IMR-90 (cell line): ENCODE measurements around the gene NEXN. TPM values are rescaled to one million over a fixed set of nuclear protein-coding genes. Genes with fewer than 3 reads are reported as not detected.

Experiments
- ATAC-seq: fragments of 200-7000 bp; cut with Tn5 transposase; 2 replicates; pipeline ENCODE4 v1.9.1; 2020; ENCODE audit warnings: low read depth, mild to moderate bottlenecking, moderate library complexity
- BruUV-seq: library from RNA; stranded (reverse); fragments of 400-500 nt; replicated peaks from 2 replicates; lab custom pipeline; 2021; lab: Mats Ljungman, UMichigan
- CTCF ChIA-PET: fragments of 300-600 bp; formaldehyde crosslinking; extraction: SDS; loops from one replicate; lab custom pipeline; 2021; ENCODE audit warnings: antibody characterized with exemption; lab: Yijun Ruan, JAX
- POLR2A ChIA-PET: fragments of 300-600 bp; sonication (Branson Sonifier 250); formaldehyde crosslinking; loops from one replicate; lab custom pipeline; 2022; ENCODE audit warnings: antibody characterized with exemption; ENCODE audit not compliant: unreplicated experiment; lab: Charles Lee
- DNase-seq: peaks from one replicate; pipeline ENCODE4 v3.0.0; 2013
- H2AFZ ChIP-seq: replicated peaks from 2 replicates; pipeline ENCODE3; 2013; ENCODE audit warnings: low read length, mild to moderate bottlenecking; ENCODE audit not compliant: poor library complexity
- H2AK5ac ChIP-seq: 2 replicates; pipeline ENCODE4 v1.6.1; 2013; ENCODE audit warnings: low read depth, low read length, inconsistent platforms
- H2AK9ac ChIP-seq: replicated peaks from 2 replicates; pipeline ENCODE3; 2013; ENCODE audit warnings: mild to moderate bottlenecking, low read depth, low read length, moderate library complexity; ENCODE audit not compliant: poor library complexity
- H2BK120ac ChIP-seq: 2 replicates; pipeline ENCODE4 v1.6.1; 2013; ENCODE audit warnings: low read depth, low read length, inconsistent platforms
- H2BK15ac ChIP-seq: 3 replicates; pipeline ENCODE4 v1.6.1; 2013; ENCODE audit warnings: low read depth, low read length, inconsistent platforms
- H2BK20ac ChIP-seq: 2 replicates; pipeline ENCODE4 v1.6.1; 2013; ENCODE audit warnings: low read depth, mild to moderate bottlenecking, inconsistent platforms, low read length, moderate library complexity
- H2BK5ac ChIP-seq: 2 replicates; pipeline ENCODE4 v1.6.1; 2013; ENCODE audit warnings: mild to moderate bottlenecking, low read depth, low read length, inconsistent platforms; ENCODE audit not compliant: poor library complexity, severe bottlenecking
- H3K14ac ChIP-seq: replicated peaks from 2 replicates; pipeline ENCODE4 v1.6.1; 2013; ENCODE audit warnings: low read depth, low read length, inconsistent platforms
- H3K18ac ChIP-seq: 2 replicates; pipeline ENCODE4 v1.6.1; 2013; ENCODE audit warnings: low read depth, low read length, control low read depth
- H3K23ac ChIP-seq: 2 replicates; pipeline ENCODE4 v1.6.1; 2013; ENCODE audit warnings: low read depth, low read length, inconsistent platforms
- H3K27ac ChIP-seq: 2 replicates; pipeline ENCODE4 v1.5.1; 2013; ENCODE audit warnings: mild to moderate bottlenecking, control low read depth, low read length; ENCODE audit not compliant: insufficient read depth
- H3K27me3 ChIP-seq: 2 replicates; pipeline ENCODE4 v1.6.1; 2013; ENCODE audit warnings: low read length; ENCODE audit not compliant: control insufficient read depth, insufficient read depth
- H3K36me3 ChIP-seq: 2 replicates; pipeline ENCODE4 v1.6.1; 2013; ENCODE audit warnings: low read length, mixed read lengths; ENCODE audit not compliant: control insufficient read depth, insufficient read depth
- H3K4ac ChIP-seq: 2 replicates; pipeline ENCODE4 v1.6.1; 2013; ENCODE audit warnings: low read depth, low read length, inconsistent platforms
- H3K4me1 ChIP-seq: 2 replicates; pipeline ENCODE4 v1.6.1; 2013; ENCODE audit warnings: low read length, mixed read lengths; ENCODE audit not compliant: control insufficient read depth, insufficient read depth
- H3K4me2 ChIP-seq: 2 replicates; pipeline ENCODE4 v1.6.1; 2013; ENCODE audit warnings: low read depth, mild to moderate bottlenecking, control low read depth, low read length, moderate library complexity
- H3K4me3 ChIP-seq: 2 replicates; pipeline ENCODE4 v1.5.1; 2013; ENCODE audit warnings: low read depth, mild to moderate bottlenecking, control low read depth, low read length, moderate library complexity; ENCODE audit not compliant: insufficient read depth
- H3K56ac ChIP-seq: 2 replicates; pipeline ENCODE4 v1.6.1; 2013; ENCODE audit warnings: low read length, inconsistent platforms; ENCODE audit not compliant: insufficient read depth; ENCODE audit errors: extremely low read depth
- H3K79me1 ChIP-seq, 2 experiments: 2 replicates each; pipeline ENCODE4 v1.6.1; 2013; ENCODE audit warnings: low read length in 2 of 2, inconsistent platforms in 1 of 2, low read depth in 1 of 2
- H3K9ac ChIP-seq: 2 replicates; pipeline ENCODE4 v1.6.1; 2013; ENCODE audit warnings: low read depth, low read length, control low read depth
- H3K9me1 ChIP-seq: 2 replicates; pipeline ENCODE4 v1.6.1; 2013; ENCODE audit warnings: low read length, inconsistent platforms; ENCODE audit not compliant: insufficient read depth
- H3K9me3 ChIP-seq: 2 replicates; pipeline ENCODE4 v1.6.1; 2013; ENCODE audit warnings: low read length; ENCODE audit not compliant: control insufficient read depth, insufficient read depth
- H4K20me1 ChIP-seq: 2 replicates; pipeline ENCODE4 v1.6.1; 2013; ENCODE audit warnings: low read length, inconsistent platforms; ENCODE audit not compliant: insufficient read depth
- H4K5ac ChIP-seq: 2 replicates; pipeline ENCODE4 v1.6.1; 2013; ENCODE audit warnings: mild to moderate bottlenecking, low read depth, low read length, control low read depth
- H4K8ac ChIP-seq, 2 experiments: 2 replicates each; pipeline ENCODE4 v1.6.1; 2013; ENCODE audit warnings: low read depth in 2 of 2, low read length in 2 of 2, control low read depth in 1 of 2, inconsistent platforms in 1 of 2
- H4K91ac ChIP-seq: 2 replicates; pipeline ENCODE4 v1.6.1; 2013; ENCODE audit warnings: low read depth, low read length, inconsistent platforms; ENCODE audit not compliant: insufficient read depth
- BHLHE40 ChIP-seq: fragments of 150-350 bp; IDR thresholded peaks from 2 replicates; pipeline ENCODE4 v1.6.1; 2016; ENCODE audit warnings: mild to moderate bottlenecking, low read depth, low read length
- CEBPB ChIP-seq: IDR thresholded peaks from 2 replicates; pipeline ENCODE4 v1.6.1; 2012; ENCODE audit warnings: low read depth, low read length, improper control_type of control experiment
- CHD1 ChIP-seq: IDR thresholded peaks from 2 replicates; pipeline ENCODE4 v1.6.1; 2012; ENCODE audit warnings: low read depth, low read length, improper control_type of control experiment
- FOS ChIP-seq: fragments of 150-350 bp; IDR thresholded peaks from 2 replicates; pipeline ENCODE4 v1.6.1; 2016; ENCODE audit warnings: low read depth, low read length
- MAFK ChIP-seq: IDR thresholded peaks from 2 replicates; pipeline ENCODE4 v1.6.1; 2012; ENCODE audit warnings: low read depth, low read length, improper control_type of control experiment
- MAZ ChIP-seq: IDR thresholded peaks from 2 replicates; pipeline ENCODE4 v1.6.1; 2012; ENCODE audit warnings: low read depth, mild to moderate bottlenecking, low read length, improper control_type of control experiment, moderate library complexity, borderline replicate concordance
- MXI1 ChIP-seq: IDR thresholded peaks from 2 replicates; pipeline ENCODE4 v1.6.1; 2012; ENCODE audit warnings: low read depth, mild to moderate bottlenecking, low read length, moderate library complexity, borderline replicate concordance
- NFE2L2 ChIP-seq: fragments of 150-350 bp; IDR thresholded peaks from 2 replicates; pipeline ENCODE4 v1.6.1; 2016; ENCODE audit warnings: low read depth, mild to moderate bottlenecking, low read length
- POLR2A ChIP-seq: IDR thresholded peaks from 2 replicates; pipeline ENCODE4 v1.6.1; 2012; ENCODE audit warnings: mild to moderate bottlenecking, low read depth, low read length
- RAD21 ChIP-seq: IDR thresholded peaks from 2 replicates; pipeline ENCODE4 v1.6.1; 2012; ENCODE audit warnings: low read length, improper control_type of control experiment
- RCOR1 ChIP-seq: IDR thresholded peaks from 2 replicates; pipeline ENCODE4 v1.6.1; 2012; ENCODE audit warnings: mild to moderate bottlenecking, low read length, improper control_type of control experiment; ENCODE audit not compliant: insufficient replicate concordance
- RFX5 ChIP-seq: IDR thresholded peaks from 2 replicates; pipeline ENCODE4 v1.8.0; 2012; ENCODE audit warnings: low read depth, mild to moderate bottlenecking, low read length, moderate library complexity
- SMC3 ChIP-seq: fragments of 150-350 bp; IDR thresholded peaks from 2 replicates; pipeline ENCODE4 v1.6.1; 2016; ENCODE audit warnings: low read depth, mild to moderate bottlenecking, antibody characterized with exemption, low read length, moderate library complexity
- WGBS, 2 experiments: methylation state at CpG; one replicate each; pipeline versions ENCODE4 v1.1.5 to v1.1.7; 2013; ENCODE audit warnings: missing lambda C conversion rate in 2 of 2; ENCODE audit not compliant: insufficient read length in 1 of 2; ENCODE audit errors: extremely low coverage in 2 of 2; 5-methylcytosine and 5-hydroxymethylcytosine counted together
- dilution Hi-C: fragments of 300-500 bp; cut with HindIII; formaldehyde crosslinking; loops from one replicate; pipeline ENCODE4 v1.14.3; 2018; ENCODE audit warnings: low sequenced_read_pairs; ENCODE audit not compliant: unreplicated experiment
- in situ Hi-C: fragments of 300-500 bp; cut with MboI; formaldehyde crosslinking; loops from 3 replicates; pipeline ENCODE4 v1.14.3; 2019; ENCODE audit warnings: low sequenced_read_pairs, inconsistent platforms, mixed read lengths
- intact Hi-C: fragments of 100-400 bp; cut with micrococcal nuclease; formaldehyde crosslinking; loops from 2 replicates; pipeline ENCODE4 v1.10.0; 2022
- polyA plus RNA-seq, 3 experiments: library from polyadenylated mRNA; depleted of rRNA; stranded (reverse); fragments of >200 nt; gene quantifications; 2 replicates each; pipeline ENCODE4 v1.2.3, GENCODE V29; 2012; ENCODE audit warnings: low replicate concordance in 1 of 3
- total RNA-seq: library from RNA; depleted of rRNA; stranded (reverse); fragments of >200 nt; gene quantifications from 2 replicates; pipeline ENCODE4 v1.2.3, GENCODE V29; 2012
- TF ChIP-seq, protein P1 (sequence below): conservative IDR thresholded peaks from 2 replicates; pipeline ENCODE4 v1.5.1; 2012; ENCODE audit warnings: mild to moderate bottlenecking, low read depth, low read length, improper control_type of control experiment
- TF ChIP-seq, protein P2 (sequence below): fragments of 150-350 bp; IDR thresholded peaks from 2 replicates; pipeline ENCODE4 v1.6.1; 2016; ENCODE audit warnings: low read depth, mild to moderate bottlenecking, low read length, moderate library complexity, borderline replicate concordance

NEXN gene
- total and polyA plus RNA-seq, 2 of the 4 experiments (the other 2 are of a cell fraction): 5.2 to 16.1 TPM

DNA sequence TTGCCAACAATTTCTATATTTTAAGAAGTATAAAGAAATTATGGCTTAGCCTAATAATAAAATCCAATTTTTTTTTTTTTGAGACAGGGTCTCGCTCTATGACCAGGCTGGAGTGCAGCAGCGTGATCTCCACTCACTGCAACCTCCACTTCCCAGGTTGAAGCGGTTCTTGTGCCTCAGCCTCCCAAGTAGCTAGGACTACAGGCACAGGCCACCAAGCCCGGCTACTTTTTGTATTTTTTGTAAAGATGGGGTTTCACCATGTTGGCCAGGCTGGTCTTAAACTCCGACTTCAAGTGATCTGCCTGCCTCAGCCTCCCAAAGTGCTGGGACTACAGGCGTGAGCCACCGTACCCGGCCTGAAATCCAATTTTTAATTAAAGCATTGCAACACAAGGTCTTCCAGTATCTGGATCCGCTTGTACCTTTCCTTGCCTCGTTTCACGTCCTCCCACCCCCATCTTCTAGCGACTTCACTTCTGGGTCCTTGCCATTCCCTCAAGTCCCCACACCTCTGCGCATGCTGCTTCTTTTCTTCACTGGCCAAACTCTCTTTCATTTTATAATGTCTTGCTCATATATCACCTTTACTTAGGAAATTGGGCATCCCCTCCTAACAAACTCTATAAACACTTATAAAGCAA, 88.1 kb downstream of the NEXN start:
- 66% methylated on average over 9 of the region's 13 CpGs; no CpG with 5 or more reads in 1 of the 2 experiments for WGBS, 2 experiments
- dilution Hi-C loops: no loop called here
- H3K27ac ChIP-seq: no peak overlapping the region
- TF ChIP-seq MAZ: no peak
- no peak for TF ChIP-seq CEBPB
- no peak for TF ChIP-seq RAD21
- TF ChIP-seq, protein P1, sequence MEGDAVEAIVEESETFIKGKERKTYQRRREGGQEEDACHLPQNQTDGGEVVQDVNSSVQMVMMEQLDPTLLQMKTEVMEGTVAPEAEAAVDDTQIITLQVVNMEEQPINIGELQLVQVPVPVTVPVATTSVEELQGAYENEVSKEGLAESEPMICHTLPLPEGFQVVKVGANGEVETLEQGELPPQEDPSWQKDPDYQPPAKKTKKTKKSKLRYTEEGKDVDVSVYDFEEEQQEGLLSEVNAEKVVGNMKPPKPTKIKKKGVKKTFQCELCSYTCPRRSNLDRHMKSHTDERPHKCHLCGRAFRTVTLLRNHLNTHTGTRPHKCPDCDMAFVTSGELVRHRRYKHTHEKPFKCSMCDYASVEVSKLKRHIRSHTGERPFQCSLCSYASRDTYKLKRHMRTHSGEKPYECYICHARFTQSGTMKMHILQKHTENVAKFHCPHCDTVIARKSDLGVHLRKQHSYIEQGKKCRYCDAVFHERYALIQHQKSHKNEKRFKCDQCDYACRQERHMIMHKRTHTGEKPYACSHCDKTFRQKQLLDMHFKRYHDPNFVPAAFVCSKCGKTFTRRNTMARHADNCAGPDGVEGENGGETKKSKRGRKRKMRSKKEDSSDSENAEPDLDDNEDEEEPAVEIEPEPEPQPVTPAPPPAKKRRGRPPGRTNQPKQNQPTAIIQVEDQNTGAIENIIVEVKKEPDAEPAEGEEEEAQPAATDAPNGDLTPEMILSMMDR: no peak
- TF ChIP-seq CHD1: no peak
- no peak for TF ChIP-seq MXI1
- TF ChIP-seq BHLHE40: no peak
- TF ChIP-seq POLR2A: no peak
- TF ChIP-seq MAFK: no peak
- TF ChIP-seq NFE2L2: no peak
- TF ChIP-seq RCOR1: no peak
- TF ChIP-seq SMC3: no peak
- TF ChIP-seq RFX5: no peak
- no peak for TF ChIP-seq FOS
- TF ChIP-seq, protein P2, sequence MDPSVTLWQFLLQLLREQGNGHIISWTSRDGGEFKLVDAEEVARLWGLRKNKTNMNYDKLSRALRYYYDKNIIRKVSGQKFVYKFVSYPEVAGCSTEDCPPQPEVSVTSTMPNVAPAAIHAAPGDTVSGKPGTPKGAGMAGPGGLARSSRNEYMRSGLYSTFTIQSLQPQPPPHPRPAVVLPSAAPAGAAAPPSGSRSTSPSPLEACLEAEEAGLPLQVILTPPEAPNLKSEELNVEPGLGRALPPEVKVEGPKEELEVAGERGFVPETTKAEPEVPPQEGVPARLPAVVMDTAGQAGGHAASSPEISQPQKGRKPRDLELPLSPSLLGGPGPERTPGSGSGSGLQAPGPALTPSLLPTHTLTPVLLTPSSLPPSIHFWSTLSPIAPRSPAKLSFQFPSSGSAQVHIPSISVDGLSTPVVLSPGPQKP: no peak

More for the DNA sequence above, 88.1 kb downstream of the NEXN start:
- ChIA-PET CTCF (no interaction called here), POLR2A (no interaction called here)
- DNase-seq (no peak), ATAC-seq (no peak)
- H4K8ac ChIP-seq: no peak overlapping the region
- 0 out of 2 replicates have a peak overlapping the region, but pooled peaks have one; percentile 13 for H3K23ac ChIP-seq
- H3K4me3 ChIP-seq: peak overlapping the region; percentile 62; the same call in 1 of the 2 replicates
- no peak overlapping the region for H2BK15ac ChIP-seq
- BruUV-seq: no TSS peak
- H3K79me1 ChIP-seq: peaks cover 0 to 12% of the 10 kb centered on the region in 2 experiments; a peak in 2 of 4 replicates
- no peaks in the 10 kb centered on the region for H3K27me3 ChIP-seq
- no peak overlapping the region for H3K18ac ChIP-seq
- no peak overlapping the region for H4K91ac ChIP-seq
- peaks cover 9% of the 10 kb centered on the region for H3K36me3 ChIP-seq
- no peak overlapping the region for H2AK9ac ChIP-seq
- no peak overlapping the region for H3K56ac ChIP-seq
- H3K4ac ChIP-seq: no peak overlapping the region
- H3K4me2 ChIP-seq: peak overlapping the region; percentile 51
- no peak overlapping the region for H2BK20ac ChIP-seq
- H3K9me1 ChIP-seq: peaks cover 2% of the 10 kb centered on the region; the same call in 1 of the 2 replicates
- no peak overlapping the region for H2BK5ac ChIP-seq
- no peaks in the 10 kb centered on the region for H3K9me3 ChIP-seq
- no peak overlapping the region for H3K14ac ChIP-seq
- H3K9ac ChIP-seq: no peak overlapping the region
- no peak overlapping the region for H4K5ac ChIP-seq
- H3K4me1 ChIP-seq: 0 out of 2 replicates have a peak, but pooled peaks cover 2% of the 10 kb centered on the region
- H4K20me1 ChIP-seq: peaks cover 64% of the 10 kb centered on the region
- H2AK5ac ChIP-seq: no peak overlapping the region
- intact Hi-C loops (no loop called here), in situ Hi-C loops (loop anchor here (10.0 kb wide), 1 partner anchor 138 kb away; no protein-coding TSS in a partner anchor)
- no peak overlapping the region for H2AFZ ChIP-seq
- H2BK120ac ChIP-seq: no peak overlapping the region
